Gastrocnemius medialis (tissue), 4 donors: ENCODE results near the gene TIGAR. TPM values are rescaled to one million over a fixed set of nuclear protein-coding genes. Genes with fewer than 3 reads are reported as not detected.

ENCODE experiments used
- ATAC-seq, 2 donors: fragments of 150-250 bp; one replicate each; pipeline ENCODE4 v1.9.1; 2016
- DNase-seq, 2 donors: peaks; one replicate each; pipeline ENCODE4 v3.0.0-alpha.2; 2019
- H3K27ac ChIP-seq, 4 donors: fragments of 200-600 bp; sonication (generic); 1 replicate in 1 of 4; 2 replicates in 3 of 4; pipeline ENCODE4 v1.5.1; 2016 to 2018; ENCODE audit warnings: mild to moderate bottlenecking in 2 of 4, moderate library complexity in 1 of 4
- H3K27me3 ChIP-seq, 3 donors: fragments of 200-600 bp; sonication (generic) in 2 of 3; 1 replicate in 1 of 3; 2 replicates in 2 of 3; pipeline versions ENCODE4 v1.5.1 to v1.6.0; 2016 to 2019; ENCODE audit warnings: mild to moderate bottlenecking in 1 of 3, moderate library complexity in 1 of 3
- H3K36me3 ChIP-seq, 2 donors: fragments of 200-600 bp; sonication (generic) in 1 of 2; one replicate each; pipeline ENCODE4 v1.5.1; 2017 to 2018
- H3K4me1 ChIP-seq, 2 donors: fragments of 200-600 bp; sonication (generic) in 1 of 2; one replicate each; pipeline ENCODE4 v1.5.1; 2016 to 2017; ENCODE audit warnings: mild to moderate bottlenecking in 2 of 2
- H3K4me3 ChIP-seq, 4 donors: fragments of 200-600 bp; sonication (generic) in 3 of 4; 1 replicate in 1 of 4; 2 replicates in 3 of 4; pipeline ENCODE4 v1.5.1; 2016 to 2019; ENCODE audit warnings: mild to moderate bottlenecking in 2 of 4
- H3K9me3 ChIP-seq, 3 donors: fragments of 200-600 bp; sonication (generic) in 2 of 3; 1 replicate in 1 of 3; 2 replicates in 2 of 3; pipeline ENCODE4 v1.5.1; 2016 to 2019
- CTCF ChIP-seq, 5 experiments: fragments of 450-650 bp in 3 of 5; fragments of 200-600 bp in 2 of 5; sonication (generic) in 2 of 5; IDR thresholded peaks in 4 of 5; conservative IDR thresholded peaks in 1 of 5; 1 replicate in 4 of 5; 2 replicates in 1 of 5; pipeline ENCODE4 v1.5.1; 2016 to 2019; ENCODE audit warnings: antibody characterized with exemption in 5 of 5, mild to moderate bottlenecking in 3 of 5, moderate library complexity in 3 of 5
- POLR2A ChIP-seq, 2 donors: fragments of 450-650 bp; IDR thresholded peaks; one replicate each; pipeline ENCODE4 v1.6.1; 2017; ENCODE audit warnings: antibody characterized with exemption in 2 of 2, mild to moderate bottlenecking in 2 of 2, moderate library complexity in 2 of 2
- in situ Hi-C, 4 donors: fragments of 200-750 bp; cut with MboI; loops; one replicate each; pipeline versions ENCODE4 v1.15.0 to v1.8.0; 2017; ENCODE audit warnings: low sequenced_read_pairs in 4 of 4
- intact Hi-C: fragments of 100-400 bp; cut with DNase I; formaldehyde crosslinking; loops from one replicate; pipeline ENCODE4 v1.15.1; 2023; ENCODE audit warnings: low total_unique reads
- total RNA-seq, 4 donors: library from RNA; depleted of rRNA; stranded (reverse); fragments of >200 nt; gene quantifications; one replicate each; pipeline versions ENCODE4 v1.1.0 to v1.2.3, GENCODE V29; 2016

Gene TIGAR
- total RNA-seq, 4 donors from 2014 or later: 4.4 to 8.3 (median 6.7) TPM

- Histone ChIP-seq H3K27ac (no peak within 1 kb of the TSS), H3K4me1 (no peaks in the 10 kb centered on the region), H3K27me3 (peaks cover 0 to 2% (median 0%) of the 10 kb centered on the region in 3 donors), H3K36me3 (no peaks in the 10 kb centered on the region), H3K9me3 (no peaks in the 10 kb centered on the region), H3K4me3 (no peak within 1 kb of the TSS)
- no peak for DNase-seq
- intact Hi-C loops: no loop called here
- TF ChIP-seq CTCF (IDR thresholded peaks at IDR 0.05 in 4 of 5, conservative IDR thresholded peaks at IDR 0.05 in 1 of 5) (no peak), POLR2A (IDR thresholded peaks at IDR 0.05) (no peak)
- no peak for ATAC-seq
- in situ Hi-C loops: no loop called here
These were observed 58.4 kb downstream of the TIGAR start, which contains the start of gene FGF23 for GRCh38 chr12:4379405-4379804. Gene FGF23 (minus strand): TSS chr12:4379712. CDS start chr12:4379582, 130 bp downstream.

GRCh38 chr12:4380332-4380731 is 59.3 kb downstream of the TIGAR start:
- in situ Hi-C loops (no loop called here), intact Hi-C loops (no loop called here)
- TF ChIP-seq CTCF (IDR thresholded peaks at IDR 0.05 in 4 of 5, conservative IDR thresholded peaks at IDR 0.05 in 1 of 5) (no peak), POLR2A (IDR thresholded peaks at IDR 0.05) (no peak)
- Histone ChIP-seq H3K27me3 (peaks cover 0 to 2% (median 0%) of the 10 kb centered on the region in 3 donors), H3K4me3 (no peak overlapping the region), H3K4me1 (no peaks in the 10 kb centered on the region), H3K9me3 (no peaks in the 10 kb centered on the region), H3K27ac (no peak overlapping the region), H3K36me3 (no peaks in the 10 kb centered on the region)
- ATAC-seq (no peak), DNase-seq (no peak)

- Histone ChIP-seq H3K36me3 (no peaks in the 10 kb centered on the region), H3K27ac (no peak overlapping the region), H3K9me3 (no peaks in the 10 kb centered on the region), H3K4me1 (no peaks in the 10 kb centered on the region), H3K4me3 (no peak overlapping the region), H3K27me3 (no peaks in the 10 kb centered on the region)
- intact Hi-C loops (no loop called here), in situ Hi-C loops (no loop called here)
- no peak for ATAC-seq
- TF ChIP-seq CTCF (IDR thresholded peaks at IDR 0.05 in 4 of 5, conservative IDR thresholded peaks at IDR 0.05 in 1 of 5) (no peak), POLR2A (IDR thresholded peaks at IDR 0.05) (no peak)
- DNase-seq: no peak
These were observed 62.4 kb downstream of the TIGAR start for GRCh38 chr12:4383304-4383865.

GRCh38 chr12:4386801-4387200 is 65.8 kb downstream of the TIGAR start:
- H3K9me3 ChIP-seq: no peaks in the 10 kb centered on the region
- TF ChIP-seq CTCF (IDR thresholded peaks at IDR 0.05 in 4 of 5, conservative IDR thresholded peaks at IDR 0.05 in 1 of 5): no peak
- TF ChIP-seq POLR2A (IDR thresholded peaks at IDR 0.05): no peak
- in situ Hi-C loops (no loop called here), intact Hi-C loops (no loop called here)
- DNase-seq: no peak
- no peaks in the 10 kb centered on the region for H3K27me3 ChIP-seq
- H3K4me3 ChIP-seq: no peak overlapping the region
- no peak overlapping the region for H3K27ac ChIP-seq
- no peaks in the 10 kb centered on the region for H3K4me1 ChIP-seq
- no peaks in the 10 kb centered on the region for H3K36me3 ChIP-seq
- no peak for ATAC-seq

- no peaks in the 10 kb centered on the region for H3K9me3 ChIP-seq
- H3K4me3 ChIP-seq: no peak overlapping the region
- intact Hi-C loops (no loop called here), in situ Hi-C loops (no loop called here)
- ATAC-seq (no peak), DNase-seq (no peak)
- H3K27ac ChIP-seq: no peak overlapping the region
- no peaks in the 10 kb centered on the region for H3K36me3 ChIP-seq
- TF ChIP-seq POLR2A (IDR thresholded peaks at IDR 0.05) (no peak), CTCF (IDR thresholded peaks at IDR 0.05 in 4 of 5, conservative IDR thresholded peaks at IDR 0.05 in 1 of 5) (no peak)
- no peaks in the 10 kb centered on the region for H3K27me3 ChIP-seq
- no peaks in the 10 kb centered on the region for H3K4me1 ChIP-seq
These were observed 66.6 kb downstream of the TIGAR start for GRCh38 chr12:4387607-4388006.
